GM15510 (cell line): Measurements from ENCODE around the gene ZNF467.

Experiments
- POLR2A ChIP-seq: IDR thresholded peaks from 3 replicates; pipeline ENCODE4 v1.6.1; 2011; ENCODE audit warnings: borderline replicate concordance; ENCODE audit not compliant: insufficient read length; ENCODE audit errors: extremely low read depth

ZNF467 gene

GRCh38 chr7:149736478-149737360 lies 36.7 kb downstream of the ZNF467 start:
- TF ChIP-seq POLR2A: no peak

DNA sequence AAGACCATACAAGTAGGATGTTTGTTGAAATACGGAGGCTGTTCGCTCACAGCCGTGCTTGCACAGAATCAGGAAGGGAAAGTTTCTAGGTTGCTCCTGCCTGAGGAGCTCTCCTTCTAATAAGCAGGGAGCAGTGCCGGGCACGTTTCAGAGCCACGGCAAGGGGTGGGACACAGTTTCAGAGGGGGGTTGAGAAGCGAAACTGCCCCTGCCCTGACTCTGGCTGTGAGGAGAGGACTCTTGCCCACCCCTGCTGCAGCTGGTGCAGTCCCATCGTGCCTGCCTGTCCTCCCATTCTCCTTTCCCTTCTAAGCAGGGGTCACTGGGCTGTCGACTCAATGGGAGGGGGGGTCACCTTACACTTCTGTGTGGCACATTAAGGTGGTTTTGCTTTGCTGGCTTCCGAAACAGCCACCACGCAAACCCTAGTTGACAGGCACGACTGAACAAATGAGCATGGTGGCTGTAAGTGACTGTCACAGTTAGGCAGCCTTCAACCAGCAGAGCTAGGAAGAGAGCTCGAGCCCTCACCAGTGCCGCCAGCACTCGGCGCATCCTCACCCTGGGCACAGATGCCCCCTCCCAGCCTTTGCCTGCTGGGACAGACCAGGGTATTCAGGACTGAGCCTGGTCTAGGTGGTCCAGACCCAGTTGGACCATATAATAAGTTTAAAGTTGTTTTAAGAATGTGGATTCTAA lies 37.5 kb downstream of the ZNF467 start:
- TF ChIP-seq POLR2A: no peak

GRCh38 chr7:149735181-149735602 lies 38.2 kb downstream of the ZNF467 start:
- no peak for TF ChIP-seq POLR2A

- no peak for TF ChIP-seq POLR2A
Measured at GRCh38 chr7:149734791-149735075, 38.7 kb downstream of the ZNF467 start.

- no peak for TF ChIP-seq POLR2A
Measured at GRCh38 chr7:149733924-149734790, 39.2 kb downstream of the ZNF467 start.

DNA sequence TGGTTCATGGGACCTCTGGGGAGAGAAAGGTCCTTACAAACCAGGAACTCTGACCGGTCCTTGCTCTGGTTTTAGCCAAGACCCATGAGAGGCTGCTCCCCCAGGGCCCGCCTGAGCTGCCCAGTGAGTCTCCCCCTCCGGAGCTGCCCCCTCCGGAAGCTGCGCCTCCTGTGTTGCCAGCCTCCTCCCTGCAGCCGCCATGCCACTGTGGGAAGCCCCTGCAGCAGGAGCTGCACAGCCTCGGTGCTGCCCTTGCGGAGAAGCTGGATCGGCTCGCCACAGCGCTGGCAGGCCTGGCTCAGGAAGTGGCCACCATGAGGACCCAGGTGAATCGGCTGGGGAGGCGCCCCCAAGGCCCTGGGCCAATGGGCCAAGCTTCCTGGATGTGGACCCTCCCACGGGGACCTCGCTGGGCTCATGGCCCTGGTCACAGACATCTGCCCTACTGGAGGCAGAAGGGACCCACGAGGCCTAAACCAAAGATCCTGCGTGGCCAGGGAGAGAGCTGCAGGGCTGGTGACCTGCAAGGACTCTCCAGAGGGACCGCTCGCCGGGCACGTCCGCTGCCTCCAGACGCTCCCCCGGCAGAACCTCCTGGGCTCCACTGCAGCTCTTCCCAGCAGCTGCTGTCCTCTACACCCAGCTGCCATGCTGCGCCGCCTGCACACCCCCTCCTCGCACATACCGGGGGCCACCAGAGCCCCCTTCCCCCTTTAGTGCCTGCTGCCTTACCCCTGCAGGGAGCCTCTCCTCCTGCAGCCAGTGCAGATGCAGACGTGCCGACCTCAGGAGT lies 40.1 kb downstream of the ZNF467 start:
- no peak for TF ChIP-seq POLR2A

GRCh38 chr7:149732611-149733010 lies 40.8 kb downstream of the ZNF467 start:
- TF ChIP-seq POLR2A: no peak

DNA sequence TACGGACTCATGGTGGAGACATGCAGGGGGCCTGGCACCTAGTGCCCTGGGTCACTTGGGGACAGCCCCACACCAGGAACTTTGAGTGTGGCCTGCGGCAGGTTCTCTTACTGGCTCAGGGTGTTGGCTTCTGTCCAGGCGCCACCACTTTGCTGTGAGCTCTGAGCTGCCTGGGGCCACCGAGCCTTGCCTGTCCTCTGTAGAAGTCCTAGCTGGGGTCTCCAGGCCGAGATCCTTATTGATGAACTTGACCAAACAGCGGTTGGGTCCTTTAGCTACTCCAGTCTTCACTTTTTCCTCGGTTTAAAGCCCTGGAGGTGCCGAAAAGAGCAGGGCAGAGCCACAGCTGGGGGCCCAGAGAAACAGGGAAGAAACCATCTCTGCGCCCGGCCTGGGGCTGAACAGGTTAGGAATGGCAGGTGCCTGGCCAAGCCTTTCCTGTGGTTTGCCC lies 41.3 kb downstream of the ZNF467 start:
- no peak for TF ChIP-seq POLR2A

DNA sequence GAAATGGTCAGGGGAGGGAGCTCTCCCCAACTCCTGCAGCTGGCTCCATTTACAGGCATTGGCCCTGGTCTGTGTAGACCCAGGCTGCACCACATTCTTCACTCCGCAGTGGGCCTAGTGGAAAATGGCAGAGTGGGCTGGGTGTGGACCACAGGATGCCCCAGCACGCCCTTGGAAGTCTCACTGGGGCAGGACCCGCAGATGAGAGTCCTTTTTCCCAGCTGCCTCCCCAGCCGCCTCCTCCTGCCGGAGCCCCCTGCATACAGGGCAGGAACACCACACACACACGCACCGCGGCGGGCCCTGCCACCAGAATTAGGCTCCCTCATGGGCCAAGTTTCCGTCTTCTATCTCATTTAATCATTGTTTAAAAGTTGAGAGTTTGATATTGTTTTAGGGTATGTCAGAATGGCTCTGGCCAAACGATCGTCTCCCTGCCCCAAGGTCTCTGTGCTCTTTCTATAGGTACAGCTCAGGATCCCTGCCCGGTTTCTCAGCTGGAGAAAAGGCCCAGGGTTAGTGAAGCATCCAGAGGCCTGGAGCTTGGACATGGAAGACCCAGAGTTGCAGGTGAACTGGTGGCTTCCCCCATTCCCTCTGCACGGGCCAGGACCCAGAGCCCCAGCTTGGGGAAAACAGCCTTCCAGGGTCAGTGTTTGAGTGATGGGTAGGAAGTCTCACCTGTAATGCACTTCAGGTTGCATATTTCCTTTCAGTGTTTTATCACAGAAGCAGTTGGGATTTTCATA lies 42.0 kb downstream of the ZNF467 start:
- no peak for TF ChIP-seq POLR2A

- TF ChIP-seq POLR2A: no peak
Measured at GRCh38 chr7:149729983-149730801, 43.2 kb downstream of the ZNF467 start.

GRCh38 chr7:149729586-149729982 lies 43.8 kb downstream of the ZNF467 start:
- TF ChIP-seq POLR2A: no peak

GRCh38 chr7:149728491-149729375 lies 44.7 kb downstream of the ZNF467 start:
- TF ChIP-seq POLR2A: no peak
